GM23248 (cell line): ENCODE results near the gene FAM163B.

Experiments
- EZH2 ChIP-seq: fragments of 200-600 bp; sonication (generic); IDR thresholded peaks from 2 replicates; pipeline ENCODE4 v1.6.1; 2018; ENCODE audit warnings: antibody characterized with exemption, mild to moderate bottlenecking; ENCODE audit not compliant: insufficient read depth, poor library complexity, severe bottlenecking
- EZH2phosphoT487 ChIP-seq: fragments of 200-600 bp; sonication (generic); IDR thresholded peaks from 2 replicates; pipeline ENCODE4 v1.6.1; 2018; ENCODE audit warnings: antibody characterized with exemption, moderate library complexity, mild to moderate bottlenecking, low read depth; ENCODE audit not compliant: insufficient read depth

GRCh38 chr9:133641861-133642595 is 32.8 kb upstream of the FAM163B start:
- TF ChIP-seq EZH2phosphoT487 = no peak
- no peak for TF ChIP-seq EZH2
